ENCODE data around the gene SNX32. TPM values are rescaled to one million over a fixed set of nuclear protein-coding genes. Genes with fewer than 3 reads are reported as not detected.

The SNX32 gene
- total and polyA plus RNA-seq, 9 of the 15 experiments (the other 6 are each of a cell fraction or from before 2014, with no cell fraction given), result 0.03 TPM; not detected in 7

DNA sequence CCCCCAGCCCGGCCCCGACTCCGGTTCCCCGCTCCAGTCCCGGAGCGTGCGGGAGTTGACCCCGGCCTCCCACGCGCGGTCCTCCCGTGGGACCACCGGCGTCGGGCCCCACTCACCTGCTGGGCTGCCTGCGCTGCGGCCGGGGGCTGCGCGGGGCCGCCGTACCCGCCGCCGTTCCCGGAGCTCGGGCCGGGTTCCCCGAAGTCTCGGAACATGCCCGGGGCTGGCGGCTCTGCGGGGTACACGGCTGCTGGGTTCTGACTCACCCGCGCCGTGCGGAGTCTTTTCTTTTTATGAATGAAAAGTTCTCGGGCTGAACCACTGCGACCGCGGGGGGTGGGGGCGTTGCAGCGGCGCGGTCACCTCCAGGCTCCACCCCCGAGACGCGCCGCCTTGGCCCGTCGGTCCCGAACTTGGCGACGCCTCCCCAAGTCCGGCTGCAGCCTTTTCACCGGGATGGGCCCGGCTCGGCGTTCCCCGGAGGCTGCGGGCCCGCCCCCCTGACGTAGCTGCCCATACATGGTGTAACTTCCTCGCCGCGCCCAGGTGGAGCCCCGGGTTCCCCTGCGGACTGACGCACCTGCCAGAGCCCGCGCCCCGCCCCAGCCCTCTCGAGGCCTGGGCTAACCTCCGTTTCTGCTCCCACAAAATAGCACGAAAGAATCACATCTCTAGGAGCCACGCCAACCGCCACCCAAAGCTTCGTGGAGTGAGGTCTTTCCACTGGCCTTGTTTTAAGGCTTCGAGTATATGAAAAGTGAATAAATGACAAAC is 66.5 kb downstream of the SNX32 start, which contains the start of gene FOSL1 (continued):
- TF ChIP-seq, protein P1, sequence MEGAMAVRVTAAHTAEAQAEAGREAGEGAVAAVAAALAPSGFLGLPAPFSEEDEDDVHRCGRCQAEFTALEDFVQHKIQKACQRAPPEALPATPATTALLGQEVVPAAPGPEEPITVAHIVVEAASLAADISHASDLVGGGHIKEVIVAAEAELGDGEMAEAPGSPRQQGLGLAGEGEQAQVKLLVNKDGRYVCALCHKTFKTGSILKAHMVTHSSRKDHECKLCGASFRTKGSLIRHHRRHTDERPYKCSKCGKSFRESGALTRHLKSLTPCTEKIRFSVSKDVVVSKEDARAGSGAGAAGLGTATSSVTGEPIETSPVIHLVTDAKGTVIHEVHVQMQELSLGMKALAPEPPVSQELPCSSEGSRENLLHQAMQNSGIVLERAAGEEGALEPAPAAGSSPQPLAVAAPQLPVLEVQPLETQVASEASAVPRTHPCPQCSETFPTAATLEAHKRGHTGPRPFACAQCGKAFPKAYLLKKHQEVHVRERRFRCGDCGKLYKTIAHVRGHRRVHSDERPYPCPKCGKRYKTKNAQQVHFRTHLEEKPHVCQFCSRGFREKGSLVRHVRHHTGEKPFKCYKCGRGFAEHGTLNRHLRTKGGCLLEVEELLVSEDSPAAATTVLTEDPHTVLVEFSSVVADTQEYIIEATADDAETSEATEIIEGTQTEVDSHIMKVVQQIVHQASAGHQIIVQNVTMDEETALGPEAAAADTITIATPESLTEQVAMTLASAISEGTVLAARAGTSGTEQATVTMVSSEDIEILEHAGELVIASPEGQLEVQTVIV (CRISPR knock-in tag; IDR thresholded peaks at IDR 0.05; ENCODE audit: borderline replicate concordance), result no peak
- TF ChIP-seq LCOR (CRISPR knock-in tag; IDR thresholded peaks at IDR 0.05), result no peak
- TF ChIP-seq ZBTB8A (IDR thresholded peaks at IDR 0.05; ENCODE audit: partially characterized antibody), result no peak
- no peak for TF ChIP-seq GABPB2 (CRISPR knock-in tag; conservative IDR thresholded peaks at IDR 0.05)
- TF ChIP-seq TAF1 (IDR thresholded peaks at IDR 0.05; ENCODE audit: control insufficient read depth, extremely low read depth, insufficient read depth, low read length, severe bottlenecking), result peak; percentile 98
- peak; percentile 73; the same call in 1 of the 2 replicates for TF ChIP-seq ATF6 (CRISPR knock-in tag; IDR thresholded peaks at IDR 0.05)
- TF ChIP-seq MYNN (IDR thresholded peaks at IDR 0.05), result 0 out of 2 replicates have a peak, but pooled peaks have one; percentile 23
- TF ChIP-seq MYNN (CRISPR knock-in tag; IDR thresholded peaks at IDR 0.05), result no peak
- no peak for TF ChIP-seq EZH2 (IDR thresholded peaks at IDR 0.05; ENCODE audit: borderline replicate concordance, low read depth, low read length)
- TF ChIP-seq, protein P2, sequence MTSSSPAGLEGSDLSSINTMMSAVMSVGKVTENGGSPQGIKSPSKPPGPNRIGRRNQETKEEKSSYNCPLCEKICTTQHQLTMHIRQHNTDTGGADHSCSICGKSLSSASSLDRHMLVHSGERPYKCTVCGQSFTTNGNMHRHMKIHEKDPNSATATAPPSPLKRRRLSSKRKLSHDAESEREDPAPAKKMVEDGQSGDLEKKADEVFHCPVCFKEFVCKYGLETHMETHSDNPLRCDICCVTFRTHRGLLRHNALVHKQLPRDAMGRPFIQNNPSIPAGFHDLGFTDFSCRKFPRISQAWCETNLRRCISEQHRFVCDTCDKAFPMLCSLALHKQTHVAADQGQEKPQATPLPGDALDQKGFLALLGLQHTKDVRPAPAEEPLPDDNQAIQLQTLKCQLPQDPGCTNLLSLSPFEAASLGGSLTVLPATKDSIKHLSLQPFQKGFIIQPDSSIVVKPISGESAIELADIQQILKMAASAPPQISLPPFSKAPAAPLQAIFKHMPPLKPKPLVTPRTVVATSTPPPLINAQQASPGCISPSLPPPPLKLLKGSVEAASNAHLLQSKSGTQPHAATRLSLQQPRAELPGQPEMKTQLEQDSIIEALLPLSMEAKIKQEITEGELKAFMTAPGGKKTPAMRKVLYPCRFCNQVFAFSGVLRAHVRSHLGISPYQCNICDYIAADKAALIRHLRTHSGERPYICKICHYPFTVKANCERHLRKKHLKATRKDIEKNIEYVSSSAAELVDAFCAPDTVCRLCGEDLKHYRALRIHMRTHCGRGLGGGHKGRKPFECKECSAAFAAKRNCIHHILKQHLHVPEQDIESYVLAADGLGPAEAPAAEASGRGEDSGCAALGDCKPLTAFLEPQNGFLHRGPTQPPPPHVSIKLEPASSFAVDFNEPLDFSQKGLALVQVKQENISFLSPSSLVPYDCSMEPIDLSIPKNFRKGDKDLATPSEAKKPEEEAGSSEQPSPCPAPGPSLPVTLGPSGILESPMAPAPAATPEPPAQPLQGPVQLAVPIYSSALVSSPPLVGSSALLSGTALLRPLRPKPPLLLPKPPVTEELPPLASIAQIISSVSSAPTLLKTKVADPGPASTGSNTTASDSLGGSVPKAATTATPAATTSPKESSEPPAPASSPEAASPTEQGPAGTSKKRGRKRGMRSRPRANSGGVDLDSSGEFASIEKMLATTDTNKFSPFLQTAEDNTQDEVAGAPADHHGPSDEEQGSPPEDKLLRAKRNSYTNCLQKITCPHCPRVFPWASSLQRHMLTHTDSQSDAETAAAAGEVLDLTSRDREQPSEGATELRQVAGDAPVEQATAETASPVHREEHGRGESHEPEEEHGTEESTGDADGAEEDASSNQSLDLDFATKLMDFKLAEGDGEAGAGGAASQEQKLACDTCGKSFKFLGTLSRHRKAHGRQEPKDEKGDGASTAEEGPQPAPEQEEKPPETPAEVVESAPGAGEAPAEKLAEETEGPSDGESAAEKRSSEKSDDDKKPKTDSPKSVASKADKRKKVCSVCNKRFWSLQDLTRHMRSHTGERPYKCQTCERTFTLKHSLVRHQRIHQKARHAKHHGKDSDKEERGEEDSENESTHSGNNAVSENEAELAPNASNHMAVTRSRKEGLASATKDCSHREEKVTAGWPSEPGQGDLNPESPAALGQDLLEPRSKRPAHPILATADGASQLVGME (CRISPR knock-in tag; IDR thresholded peaks at IDR 0.05), result no peak
- no peak for TF ChIP-seq ZNF717 (CRISPR knock-in tag; IDR thresholded peaks at IDR 0.05)
- peak; percentile 15 for TF ChIP-seq GTF2B (IDR thresholded peaks at IDR 0.05; ENCODE audit: extremely low read depth, insufficient read length)
- TF ChIP-seq SAP30 (IDR thresholded peaks at IDR 0.05; ENCODE audit: borderline replicate concordance, insufficient read depth, low read depth, low read length, poor library complexity, severe bottlenecking), result no peak
- TF ChIP-seq CEBPG (CRISPR knock-in tag; IDR thresholded peaks at IDR 0.05), result peak; percentile 33; the same call in 1 of the 2 replicates
- TF ChIP-seq CEBPG (tag; conservative IDR thresholded peaks at IDR 0.05 in 1 of 2, IDR thresholded peaks at IDR 0.05 in 1 of 2), result no peak
- no peak for TF ChIP-seq ARID2 (IDR thresholded peaks at IDR 0.05)
